ENCODE data around the gene PRR20G.
A peak's percentile ranks its signal among the peaks of the same experiment; 100 is the strongest.
"Not testable (repeated sequence)": the region's sequence is repeated elsewhere in the genome, so short reads cannot be mapped to it uniquely, and the experiment has no call there.

The PRR20G gene

GRCh38 chr3:127287840-127288239 is at the start of gene PRR20G:
Gene PRR20G (minus strand): TSS chr3:127288046. CDS start chr3:127287365, 681 bp downstream.
- DNase-seq = no peak

- no peak for DNase-seq
Measured at GRCh38 chr3:127337001-127337400, 49.2 kb upstream of the PRR20G start.

GRCh38 chr3:127336101-127336500 is 48.3 kb upstream of the PRR20G start:
- DNase-seq = no peak

GRCh38 chr3:127330385-127330784 is 42.5 kb upstream of the PRR20G start:
- DNase-seq = no peak

- DNase-seq = no peak
Measured at GRCh38 chr3:127329631-127330285, 41.9 kb upstream of the PRR20G start.

- no peak for DNase-seq
Measured at GRCh38 chr3:127328421-127328820, 40.6 kb upstream of the PRR20G start.

- DNase-seq = no peak
Measured at GRCh38 chr3:127326341-127326740, 38.5 kb upstream of the PRR20G start.

GRCh38 chr3:127325629-127325961 is 37.7 kb upstream of the PRR20G start:
- no peak for DNase-seq

GRCh38 chr3:127324913-127325628 is 37.2 kb upstream of the PRR20G start:
- DNase-seq = no peak

GRCh38 chr3:127324076-127324475 is 36.2 kb upstream of the PRR20G start:
- no peak for DNase-seq

GRCh38 chr3:127323581-127323980 is 35.7 kb upstream of the PRR20G start:
- no peak for DNase-seq

- no peak for DNase-seq
Measured at GRCh38 chr3:127321371-127321770, 33.5 kb upstream of the PRR20G start.

- no peak for DNase-seq
Measured at GRCh38 chr3:127320529-127321121, 32.8 kb upstream of the PRR20G start.

GRCh38 chr3:127316685-127317084 is 28.8 kb upstream of the PRR20G start:
- DNase-seq = no peak

GRCh38 chr3:127312818-127313217 is 25.0 kb upstream of the PRR20G start:
- DNase-seq = no peak

GRCh38 chr3:127308821-127309220 is 21.0 kb upstream of the PRR20G start:
- not testable (repeated sequence) for DNase-seq

- no peak for DNase-seq
Measured at GRCh38 chr3:127307916-127308315, 20.1 kb upstream of the PRR20G start.

GRCh38 chr3:127307112-127307835 is 19.4 kb upstream of the PRR20G start:
- no peak for DNase-seq

GRCh38 chr3:127306361-127307111 is 18.7 kb upstream of the PRR20G start:
- no peak for DNase-seq

- no peak for DNase-seq
Measured at GRCh38 chr3:127305499-127306060, 17.7 kb upstream of the PRR20G start.

- DNase-seq = peak; percentile 96
Measured at GRCh38 chr3:127304121-127304744, 16.4 kb upstream of the PRR20G start.

GRCh38 chr3:127299276-127299675 is 11.4 kb upstream of the PRR20G start:
- DNase-seq = no peak

Data from NCI-H526 treated with DMSO at 0.1 percent for 48 hours (cell line).